Measurements from ENCODE around the gene MNAT1.
"Not testable (repeated sequence)": the region's sequence is repeated elsewhere in the genome, so short reads cannot be mapped to it uniquely, and the experiment has no call there.

Gene MNAT1

DNA sequence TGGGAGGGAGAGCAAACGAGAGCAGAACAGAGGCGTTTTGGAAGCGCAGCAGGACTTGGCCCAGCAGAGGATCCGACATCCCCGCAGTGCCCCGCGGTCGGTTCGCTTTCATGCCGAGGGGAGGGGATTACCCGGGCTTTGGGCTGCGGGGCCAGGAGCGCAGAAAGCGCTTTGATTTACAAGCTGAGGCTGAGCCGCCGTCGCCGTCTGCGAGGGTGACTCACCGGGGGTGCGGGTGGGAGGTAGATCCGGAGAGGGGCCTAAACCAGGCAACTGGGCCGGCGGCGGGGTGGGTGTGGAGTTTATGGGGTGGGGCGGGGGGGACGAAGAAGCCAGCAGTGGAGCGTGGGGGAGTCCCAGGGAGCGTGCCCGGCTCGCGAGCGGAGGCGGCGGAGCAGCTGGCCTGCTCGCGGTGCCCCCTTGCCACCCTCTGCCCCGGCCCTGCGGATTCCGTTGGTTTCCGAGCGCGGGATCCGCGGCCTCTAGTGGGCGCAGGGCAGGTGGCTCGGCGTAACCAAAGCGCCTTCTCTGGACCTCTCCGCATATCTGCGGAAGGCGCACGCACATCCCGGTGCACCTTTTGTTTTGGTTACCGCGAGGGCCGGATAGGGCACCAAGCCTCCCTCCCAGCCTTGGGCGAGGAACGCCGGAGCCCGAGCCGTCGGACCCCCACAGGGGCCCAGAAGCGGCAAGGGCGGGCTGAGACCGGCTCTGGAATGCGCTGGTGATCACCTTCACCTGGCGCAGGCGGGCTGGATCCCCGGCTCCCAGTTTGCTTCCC is 13.0 kb upstream of the MNAT1 start:
- Histone ChIP-seq H3K36me3 (ENCODE audit: control insufficient read depth, low read depth, low read length) (peaks cover 19% of the 10 kb centered on the region), H3K9ac (ENCODE audit: low read length) (peak overlapping the region; percentile 75), H3K27ac (ENCODE audit: low read length) (no peak overlapping the region), H3K4me1 (ENCODE audit: control insufficient read depth, low read depth, low read length) (peaks cover 15% of the 10 kb centered on the region), H3K4me3 (ENCODE audit: low read length) (peak overlapping the region; percentile 89), H3K27me3 (ENCODE audit: control insufficient read depth, insufficient read depth, low read length) (peaks cover 15% of the 10 kb centered on the region), H3K9me3 (ENCODE audit: control insufficient read depth, low read depth, low read length) (no peaks in the 10 kb centered on the region)

DNA sequence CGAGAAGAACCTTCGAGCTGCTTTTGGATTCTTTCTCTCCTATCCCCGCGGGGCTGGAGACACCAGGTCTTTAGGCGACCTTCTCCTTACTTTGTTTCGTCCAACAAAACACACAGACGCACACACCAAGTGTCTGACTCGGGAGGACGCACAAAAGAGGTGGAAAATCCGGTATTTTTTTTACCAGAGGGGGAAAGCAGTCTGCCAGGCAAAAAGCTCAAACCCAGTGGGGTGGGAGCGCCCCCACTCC is 12.5 kb upstream of the MNAT1 start:
- H3K4me3 ChIP-seq (ENCODE audit: low read length): peak overlapping the region; percentile 89
- H3K27ac ChIP-seq (ENCODE audit: low read length): no peak overlapping the region
- peaks cover 15% of the 10 kb centered on the region for H3K27me3 ChIP-seq (ENCODE audit: control insufficient read depth, insufficient read depth, low read length)
- H3K36me3 ChIP-seq (ENCODE audit: control insufficient read depth, low read depth, low read length): peaks cover 19% of the 10 kb centered on the region
- H3K9me3 ChIP-seq (ENCODE audit: control insufficient read depth, low read depth, low read length): no peaks in the 10 kb centered on the region
- H3K9ac ChIP-seq (ENCODE audit: low read length): peak overlapping the region; percentile 75
- H3K4me1 ChIP-seq (ENCODE audit: control insufficient read depth, low read depth, low read length): peaks cover 15% of the 10 kb centered on the region

DNA sequence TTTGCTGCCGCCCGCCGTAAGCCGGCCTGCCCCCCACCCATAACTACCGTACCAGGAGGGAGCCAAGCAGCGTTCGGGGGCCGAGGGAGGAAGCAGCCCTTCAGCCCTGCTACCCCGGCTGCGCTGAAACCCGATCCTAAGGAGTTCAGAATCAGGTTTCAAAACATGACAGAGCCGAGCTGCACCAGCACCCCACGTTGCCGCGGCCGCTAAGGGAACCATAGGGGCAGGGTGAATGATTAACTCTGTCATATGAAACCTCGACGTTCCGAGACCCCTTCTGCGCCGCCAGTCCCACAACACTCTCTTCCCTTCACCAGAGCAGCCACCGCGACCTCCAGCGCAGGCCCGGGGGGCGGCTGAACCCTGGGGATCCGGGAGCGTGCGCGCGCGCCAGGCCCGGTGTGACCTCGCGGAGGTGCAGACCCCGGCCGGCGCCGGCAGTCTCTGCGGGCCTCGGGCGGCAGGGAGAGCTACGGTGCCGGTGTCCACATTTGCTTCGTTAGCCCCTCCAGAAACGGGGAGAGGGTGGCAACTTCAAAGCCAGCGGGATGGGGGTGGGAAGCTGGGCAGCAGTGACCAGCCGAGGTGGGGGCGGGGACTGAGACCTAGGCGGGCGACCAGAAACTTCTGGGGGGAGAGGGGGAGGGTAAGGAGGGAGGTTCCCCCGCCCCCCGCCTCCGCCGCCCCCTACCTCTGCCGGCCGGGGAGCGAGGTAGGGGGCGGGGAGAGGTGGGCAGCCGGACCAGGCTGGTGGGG is 12.0 kb upstream of the MNAT1 start:
- Histone ChIP-seq H3K9ac (ENCODE audit: low read length) (peak overlapping the region; percentile 75), H3K9me3 (ENCODE audit: control insufficient read depth, low read depth, low read length) (no peaks in the 10 kb centered on the region), H3K4me1 (ENCODE audit: control insufficient read depth, low read depth, low read length) (peaks cover 15% of the 10 kb centered on the region), H3K27ac (ENCODE audit: low read length) (no peak overlapping the region), H3K36me3 (ENCODE audit: control insufficient read depth, low read depth, low read length) (peaks cover 19% of the 10 kb centered on the region), H3K27me3 (ENCODE audit: control insufficient read depth, insufficient read depth, low read length) (peaks cover 15% of the 10 kb centered on the region), H3K4me3 (ENCODE audit: low read length) (peak overlapping the region; percentile 89)

DNA sequence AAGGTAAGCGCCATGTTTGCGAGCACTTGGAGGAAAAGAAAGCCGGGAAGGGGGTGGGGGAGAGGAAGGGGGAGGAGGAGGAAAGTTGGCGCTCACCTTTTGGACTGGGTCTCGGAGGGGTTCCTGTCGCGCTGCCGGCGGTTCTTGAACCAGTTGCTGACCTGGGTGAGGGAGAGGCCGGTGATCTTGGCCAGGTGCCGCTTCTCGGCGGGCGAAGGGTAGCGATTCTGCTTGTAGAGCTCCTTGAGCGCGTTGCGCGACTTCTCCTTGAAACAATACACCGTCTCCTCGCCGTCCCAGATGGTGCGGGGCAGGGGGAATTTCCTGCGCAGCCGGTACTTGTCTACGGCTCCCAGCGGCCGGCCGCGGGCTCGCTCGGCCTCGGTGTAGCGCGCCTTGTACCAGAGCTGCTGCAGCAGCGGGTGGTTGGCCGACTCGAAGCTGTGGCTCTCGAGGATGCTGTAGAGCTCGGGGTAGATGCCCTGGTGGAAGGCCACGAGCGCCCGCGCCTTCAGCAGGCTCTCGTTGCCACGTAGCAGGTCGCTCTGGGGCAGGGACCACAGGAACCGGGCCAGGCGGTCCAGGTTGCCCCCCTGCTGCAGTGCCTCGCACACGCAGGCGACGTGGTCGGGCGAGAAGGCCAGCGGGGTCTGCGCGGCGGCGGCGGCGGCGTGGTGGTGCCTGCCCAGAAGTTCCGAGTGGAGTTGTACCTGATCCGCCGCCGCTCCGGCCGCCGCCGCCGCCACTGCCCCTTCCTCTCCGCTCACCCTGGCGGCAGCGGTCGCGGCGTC is 11.2 kb upstream of the MNAT1 start:
- Histone ChIP-seq H3K36me3 (ENCODE audit: control insufficient read depth, low read depth, low read length) (peaks cover 18% of the 10 kb centered on the region), H3K4me1 (ENCODE audit: control insufficient read depth, low read depth, low read length) (peaks cover 15% of the 10 kb centered on the region), H3K27ac (ENCODE audit: low read length) (no peak overlapping the region), H3K4me3 (ENCODE audit: low read length) (peak overlapping the region; percentile 89), H3K9me3 (ENCODE audit: control insufficient read depth, low read depth, low read length) (no peaks in the 10 kb centered on the region), H3K27me3 (ENCODE audit: control insufficient read depth, insufficient read depth, low read length) (peaks cover 15% of the 10 kb centered on the region), H3K9ac (ENCODE audit: low read length) (peak overlapping the region; percentile 73)

DNA sequence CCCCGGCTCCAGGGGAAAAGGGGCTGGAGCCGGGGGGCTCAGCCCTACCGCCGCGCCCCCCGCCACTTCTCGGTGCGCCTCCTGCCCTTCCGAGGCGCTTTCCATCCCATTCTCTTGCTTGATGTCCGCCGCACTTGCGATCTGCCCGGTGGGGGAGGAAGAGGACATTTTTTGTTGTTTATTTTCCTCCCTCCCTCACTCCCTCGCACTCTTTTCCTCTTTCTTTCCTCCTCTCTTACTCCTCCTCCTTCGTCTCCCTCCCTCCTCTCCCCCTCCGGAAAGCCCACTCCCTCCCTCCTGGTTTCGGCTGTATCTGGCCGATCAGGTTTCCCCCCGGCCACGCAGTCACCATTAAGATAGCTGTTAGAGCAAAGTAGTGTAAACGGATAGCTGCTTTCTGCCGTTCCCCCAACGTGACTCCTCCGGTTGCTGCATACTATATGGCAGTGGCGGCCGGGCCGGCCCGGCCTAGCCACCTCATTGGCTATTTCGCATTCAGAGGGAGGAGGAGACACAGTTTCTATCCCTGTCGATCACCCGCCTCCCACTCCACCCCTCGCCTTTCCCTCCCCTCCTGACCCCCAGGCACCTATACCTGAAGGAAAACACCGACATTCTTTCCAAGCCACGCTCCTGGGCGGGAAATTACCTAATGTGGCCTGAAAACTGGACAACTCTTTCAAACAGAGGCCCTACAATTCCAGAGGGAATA is 10.5 kb upstream of the MNAT1 start, which contains the start of gene SIX4:
Gene SIX4, minus strand, starts transcription at position 445 of the 712 bp plus-strand sequence. Its CDS starts 277 bp downstream, at position 168.
- H3K27ac ChIP-seq (ENCODE audit: low read length): peak within 1 kb of the TSS; percentile 33
- H3K9ac ChIP-seq (ENCODE audit: low read length): peak within 1 kb of the TSS; percentile 73
- H3K36me3 ChIP-seq (ENCODE audit: control insufficient read depth, low read depth, low read length): peaks cover 11% of the 10 kb centered on the region
- peaks cover 15% of the 10 kb centered on the region for H3K4me1 ChIP-seq (ENCODE audit: control insufficient read depth, low read depth, low read length)
- H3K27me3 ChIP-seq (ENCODE audit: control insufficient read depth, insufficient read depth, low read length): peaks cover 15% of the 10 kb centered on the region
- H3K4me3 ChIP-seq (ENCODE audit: low read length): peak within 1 kb of the TSS; percentile 89
- H3K9me3 ChIP-seq (ENCODE audit: control insufficient read depth, low read depth, low read length): no peaks in the 10 kb centered on the region

DNA sequence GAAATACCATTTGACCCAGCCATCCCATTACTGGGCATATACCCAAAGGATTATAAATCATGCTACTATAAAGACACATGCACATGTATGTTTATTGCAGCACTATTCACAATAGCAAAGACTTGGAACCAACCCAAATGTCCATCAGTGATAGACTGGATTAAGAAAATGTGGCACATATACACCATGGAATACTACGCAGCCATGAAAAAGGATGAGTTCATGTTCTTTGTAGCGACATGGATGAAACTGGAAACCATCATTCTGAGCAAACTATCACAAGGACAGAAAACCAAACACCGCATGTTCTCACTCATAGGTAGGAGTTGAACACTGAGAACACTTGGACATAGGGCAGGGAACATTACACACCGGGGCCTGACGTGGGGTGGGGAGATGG is 3.3 kb upstream of the MNAT1 start:
- not testable (repeated sequence) for H3K27ac ChIP-seq (ENCODE audit: low read length)

DNA sequence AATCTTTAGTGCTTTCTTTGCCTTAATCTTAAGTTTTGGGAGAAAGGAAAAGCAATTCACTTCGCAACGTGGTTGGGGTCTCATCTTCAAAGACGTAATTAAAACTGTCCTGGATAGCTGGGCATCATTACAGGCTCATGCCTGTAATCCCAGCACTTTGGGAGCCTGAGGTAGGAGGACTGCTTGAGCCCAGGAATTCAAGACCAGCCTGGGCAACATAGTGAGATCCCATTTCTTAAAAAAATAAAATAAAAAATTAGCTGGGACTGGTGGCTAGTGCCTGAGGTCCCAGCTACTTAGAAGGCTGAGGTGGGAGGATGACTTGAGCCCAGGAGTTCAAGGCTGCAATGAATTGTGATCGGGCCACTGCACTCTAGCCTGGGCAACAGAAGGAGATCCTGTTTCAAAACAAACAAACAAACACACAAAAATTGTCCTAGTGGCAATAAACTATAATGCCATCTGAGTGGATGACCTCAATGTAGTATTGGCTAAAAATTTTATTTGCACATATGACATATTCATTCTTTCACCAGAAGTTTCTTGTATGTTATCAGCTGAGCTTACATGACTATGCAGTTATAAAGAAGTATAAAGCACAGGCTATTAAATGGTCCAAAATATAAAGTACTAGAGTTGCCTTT is 1.6 kb upstream of the MNAT1 start:
- peaks cover 6% of the 10 kb centered on the region for H3K4me1 ChIP-seq (ENCODE audit: control insufficient read depth, low read depth, low read length)
- no peaks in the 10 kb centered on the region for H3K9me3 ChIP-seq (ENCODE audit: control insufficient read depth, low read depth, low read length)

More for the DNA sequence above, 3.3 kb upstream of the MNAT1 start:
- H3K4me3 ChIP-seq (ENCODE audit: low read length); H3K9ac ChIP-seq (ENCODE audit: low read length); H3K36me3 ChIP-seq (ENCODE audit: control insufficient read depth, low read depth, low read length); H3K27me3 ChIP-seq (ENCODE audit: control insufficient read depth, insufficient read depth, low read length); H3K9me3 ChIP-seq (ENCODE audit: control insufficient read depth, low read depth, low read length); H3K4me1 ChIP-seq (ENCODE audit: control insufficient read depth, low read depth, low read length): not testable (repeated sequence)

DNA sequence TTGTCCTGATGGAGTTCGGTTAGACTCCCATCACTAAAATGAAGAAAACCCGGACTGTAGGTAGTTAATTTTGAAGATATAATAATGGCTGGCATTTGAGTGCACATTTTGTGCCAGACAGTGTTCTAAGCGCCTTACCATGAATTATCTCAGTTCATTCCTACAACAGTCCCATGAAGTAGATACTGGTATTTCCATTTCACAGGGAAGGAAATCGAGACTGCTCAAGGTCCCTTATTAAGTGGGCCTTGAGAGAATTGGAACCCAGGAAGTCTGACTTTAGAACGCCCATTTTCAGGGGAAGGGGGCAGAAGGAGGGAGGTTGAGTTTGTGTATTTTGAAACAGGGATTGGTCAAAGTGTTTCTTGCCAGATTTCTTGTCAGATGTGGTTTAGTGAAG is 855 bp downstream of the MNAT1 start:
- no peaks in the 10 kb centered on the region for H3K36me3 ChIP-seq (ENCODE audit: control insufficient read depth, low read depth, low read length)
- peak overlapping the region; percentile 98 for H3K4me3 ChIP-seq (ENCODE audit: low read length)
- H3K9me3 ChIP-seq (ENCODE audit: control insufficient read depth, low read depth, low read length): no peaks in the 10 kb centered on the region
- peak overlapping the region; percentile 88 for H3K9ac ChIP-seq (ENCODE audit: low read length)
- H3K4me1 ChIP-seq (ENCODE audit: control insufficient read depth, low read depth, low read length): peaks cover 6% of the 10 kb centered on the region
- peaks cover 7% of the 10 kb centered on the region for H3K27me3 ChIP-seq (ENCODE audit: control insufficient read depth, insufficient read depth, low read length)
- no peak overlapping the region for H3K27ac ChIP-seq (ENCODE audit: low read length)

More for the DNA sequence above, 1.6 kb upstream of the MNAT1 start:
- H3K4me3 ChIP-seq (ENCODE audit: low read length): no peak overlapping the region
- no peaks in the 10 kb centered on the region for H3K36me3 ChIP-seq (ENCODE audit: control insufficient read depth, low read depth, low read length)
- H3K27me3 ChIP-seq (ENCODE audit: control insufficient read depth, insufficient read depth, low read length): peaks cover 7% of the 10 kb centered on the region
- H3K27ac ChIP-seq (ENCODE audit: low read length): no peak overlapping the region
- no peak overlapping the region for H3K9ac ChIP-seq (ENCODE audit: low read length)

DNA sequence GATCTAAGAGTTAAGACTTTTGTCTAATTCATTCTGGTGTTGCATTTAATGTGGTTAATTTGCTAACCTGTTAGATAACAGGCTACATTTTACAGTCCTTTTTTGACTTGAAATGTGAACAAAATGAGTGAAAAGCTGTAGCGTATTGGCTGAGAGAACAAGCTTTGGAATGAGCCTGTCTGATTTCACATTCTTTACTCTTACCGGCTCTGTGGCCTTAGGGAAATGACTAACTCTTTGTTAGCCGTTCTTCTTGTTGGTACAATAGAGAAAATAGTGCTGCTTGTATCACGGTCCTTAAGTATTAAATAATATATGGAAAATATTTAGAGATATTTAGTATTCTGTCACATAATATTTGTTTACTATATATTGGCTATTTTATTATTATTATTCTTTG is 1.9 kb downstream of the MNAT1 start:
- Histone ChIP-seq H3K27ac (ENCODE audit: low read length) (no peak overlapping the region), H3K27me3 (ENCODE audit: control insufficient read depth, insufficient read depth, low read length) (peaks cover 7% of the 10 kb centered on the region), H3K4me3 (ENCODE audit: low read length) (no peak overlapping the region), H3K9ac (ENCODE audit: low read length) (no peak overlapping the region), H3K4me1 (ENCODE audit: control insufficient read depth, low read depth, low read length) (peaks cover 6% of the 10 kb centered on the region), H3K9me3 (ENCODE audit: control insufficient read depth, low read depth, low read length) (no peaks in the 10 kb centered on the region), H3K36me3 (ENCODE audit: control insufficient read depth, low read depth, low read length) (no peaks in the 10 kb centered on the region)

DNA sequence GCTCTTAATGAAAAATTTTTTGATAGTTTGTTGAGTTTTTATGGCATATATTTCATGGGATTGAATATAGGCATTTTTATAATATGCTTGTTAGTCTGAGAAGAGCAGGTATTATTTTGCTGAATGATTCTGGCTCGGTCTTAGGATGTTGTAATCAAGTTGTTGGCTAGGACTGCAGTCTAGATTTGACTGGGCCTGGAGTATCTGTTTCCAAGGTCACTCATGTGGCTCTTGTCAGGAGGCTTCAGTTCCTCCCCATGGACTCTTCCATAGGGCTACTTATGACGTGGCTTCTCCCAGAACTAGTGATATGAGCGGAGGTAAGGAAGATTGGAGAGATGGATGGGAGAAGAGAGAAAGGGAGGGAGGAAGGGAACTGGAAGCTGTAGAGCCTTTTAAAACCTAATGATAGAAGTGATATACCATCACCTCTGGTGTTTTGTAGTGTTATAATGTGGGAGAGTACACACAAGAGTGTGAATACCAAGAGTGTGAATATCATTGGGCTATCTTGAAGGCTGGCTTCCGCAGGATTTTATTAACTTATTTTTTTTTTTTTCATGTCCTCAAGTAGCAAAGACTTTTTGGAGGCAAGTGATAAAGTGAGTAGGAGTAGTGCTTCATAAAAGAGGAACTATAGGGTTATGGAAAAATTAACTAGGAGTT is 4.4 kb downstream of the MNAT1 start:
- H3K9ac ChIP-seq (ENCODE audit: low read length): no peak overlapping the region
- H3K36me3 ChIP-seq (ENCODE audit: control insufficient read depth, low read depth, low read length): no peaks in the 10 kb centered on the region
- H3K4me3 ChIP-seq (ENCODE audit: low read length): no peak overlapping the region
- H3K9me3 ChIP-seq (ENCODE audit: control insufficient read depth, low read depth, low read length): no peaks in the 10 kb centered on the region
- H3K27ac ChIP-seq (ENCODE audit: low read length): no peak overlapping the region
- no peaks in the 10 kb centered on the region for H3K27me3 ChIP-seq (ENCODE audit: control insufficient read depth, insufficient read depth, low read length)
- H3K4me1 ChIP-seq (ENCODE audit: control insufficient read depth, low read depth, low read length): peaks cover 6% of the 10 kb centered on the region
